B cell (primary cell): ENCODE results near the gene LAMTOR5. TPM values are rescaled to one million over a fixed set of nuclear protein-coding genes. Genes with fewer than 3 reads are reported as not detected.

ENCODE experiments used
- ATAC-seq: fragments of 200-7000 bp; cut with Tn5 transposase; one replicate; pipeline ENCODE4 v1.10.0; 2021; ENCODE audit warnings: low read depth, mild to moderate bottlenecking, moderate number of reproducible peaks, moderate library complexity
- CTCF ChIA-PET: fragments of 350-600 bp; sonication (Branson Sonifier 250); formaldehyde crosslinking; loops from one replicate; lab custom pipeline; 2021; ENCODE audit warnings: antibody characterized with exemption, inconsistent platforms; lab: Charles Lee
- POLR2A ChIA-PET: fragments of 350-600 bp; sonication (Branson Sonifier 250); formaldehyde crosslinking; loops from one replicate; lab custom pipeline; 2021; ENCODE audit warnings: antibody characterized with exemption; lab: Charles Lee
- DNase-seq: peaks from one replicate; pipeline ENCODE4 v3.0.0; 2013
- H2AFZ ChIP-seq: 2 replicates; pipeline ENCODE4 v1.6.1; 2012; ENCODE audit warnings: mild to moderate bottlenecking, low read depth, low read length; ENCODE audit not compliant: insufficient read depth, poor library complexity, severe bottlenecking
- H3K27ac ChIP-seq, 2 donors: 1 replicate in 1 of 2; 2 replicates in 1 of 2; pipeline ENCODE4 v1.5.1; 2012 to 2013; ENCODE audit warnings: low read length in 2 of 2, mild to moderate bottlenecking in 2 of 2, moderate library complexity in 1 of 2
- H3K27me3 ChIP-seq, 4 experiments: fragments of 200-600 bp in 1 of 4; sonication (generic) in 1 of 4; replicated peaks in 1 of 4; 1 replicate in 2 of 4; 2 replicates in 2 of 4; pipeline versions ENCODE4 v1.6.1 to v1.7.0; 2013 to 2016; ENCODE audit warnings: low read length in 3 of 4, mild to moderate bottlenecking in 2 of 4, mixed read lengths in 1 of 4, moderate library complexity in 1 of 4; ENCODE audit not compliant: insufficient read depth in 4 of 4, control insufficient read depth in 3 of 4; ENCODE audit errors: control extremely low read depth in 1 of 4
- H3K36me3 ChIP-seq, 2 experiments: replicated peaks in 1 of 2; 1 replicate in 1 of 2; 2 replicates in 1 of 2; pipeline versions ENCODE4 v1.6.1 to v1.7.1; 2013; ENCODE audit warnings: low read length in 1 of 2; ENCODE audit not compliant: insufficient read depth in 2 of 2, control insufficient read depth in 1 of 2; ENCODE audit errors: control extremely low read depth in 1 of 2, extremely low read depth in 1 of 2
- H3K4me1 ChIP-seq, 2 donors: fragments of 200-600 bp in 1 of 2; sonication (generic) in 1 of 2; 1 replicate in 1 of 2; 2 replicates in 1 of 2; pipeline versions ENCODE4 v1.5.1 to v1.6.1; 2013 to 2017; ENCODE audit warnings: low read length in 2 of 2; ENCODE audit not compliant: control insufficient read depth in 2 of 2, insufficient read depth in 2 of 2
- H3K4me2 ChIP-seq: replicated peaks from 2 replicates; pipeline ENCODE3; 2012; ENCODE audit warnings: mild to moderate bottlenecking, low read depth, low read length; ENCODE audit not compliant: poor library complexity, severe bottlenecking
- H3K4me3 ChIP-seq, 5 experiments: fragments of 200-600 bp in 1 of 5; sonication (generic) in 1 of 5; 1 replicate in 3 of 5; 2 replicates in 2 of 5; pipeline versions ENCODE4 v1.5.1 to v1.7.0; 2011 to 2016; ENCODE audit warnings: low read length in 4 of 5, mild to moderate bottlenecking in 4 of 5, low read depth in 2 of 5, control low read depth in 1 of 5, moderate library complexity in 1 of 5; ENCODE audit not compliant: insufficient read depth in 1 of 5; ENCODE audit errors: control extremely low read depth in 1 of 5, extremely low read depth in 1 of 5
- H3K79me2 ChIP-seq: fragments of 200-600 bp; sonication (generic); one replicate; pipeline ENCODE4 v1.6.0; 2016; ENCODE audit warnings: low read length; ENCODE audit not compliant: control insufficient read depth, insufficient read depth
- H3K9ac ChIP-seq: fragments of 200-600 bp; sonication (generic); 2 replicates; pipeline ENCODE4 v1.6.1; 2017; ENCODE audit warnings: mild to moderate bottlenecking, low read length, moderate library complexity
- H3K9me3 ChIP-seq, 3 donors: one replicate each; pipeline versions ENCODE4 v1.6.1 to v1.7.1; 2013; ENCODE audit warnings: low read length in 2 of 3; ENCODE audit not compliant: control insufficient read depth in 2 of 3, insufficient read depth in 1 of 3; ENCODE audit errors: control extremely low read depth in 1 of 3
- H4K20me1 ChIP-seq: 2 replicates; pipeline ENCODE4 v1.6.0; 2012; ENCODE audit warnings: mild to moderate bottlenecking, low read length; ENCODE audit not compliant: insufficient read depth, control insufficient read depth, poor library complexity, severe bottlenecking
- H3K27ac Mint-ChIP-seq: one replicate; pipeline ENCODE4 v1.8.0; 2021; ENCODE audit warnings: mixed read lengths
- H3K27me3 Mint-ChIP-seq: one replicate; pipeline ENCODE4 v1.8.0; 2021; ENCODE audit warnings: mixed read lengths
- H3K4me1 Mint-ChIP-seq: one replicate; pipeline ENCODE4 v1.8.0; 2021; ENCODE audit warnings: mixed read lengths
- H3K4me3 Mint-ChIP-seq: one replicate; pipeline ENCODE4 v1.8.0; 2021; ENCODE audit warnings: mixed read lengths
- H3K9me3 Mint-ChIP-seq: one replicate; pipeline ENCODE4 v1.8.0; 2022; ENCODE audit warnings: mixed read lengths; ENCODE audit not compliant: insufficient read depth
- CTCF ChIP-seq: fragments of 200-600 bp; IDR thresholded peaks from one replicate; pipeline ENCODE4 v1.8.0; 2022; ENCODE audit warnings: antibody characterized with exemption, mild to moderate bottlenecking
- EZH2 ChIP-seq: IDR thresholded peaks from 2 replicates; pipeline ENCODE4 v1.6.1; 2012; ENCODE audit warnings: borderline replicate concordance, low read depth, mild to moderate bottlenecking, moderate library complexity, low read length; ENCODE audit not compliant: insufficient read depth, poor library complexity, severe bottlenecking
- WGBS: methylation state at CpG from one replicate; pipeline ENCODE4 v1.1.5; 2013; ENCODE audit warnings: missing lambda C conversion rate; ENCODE audit not compliant: insufficient coverage; 5-methylcytosine and 5-hydroxymethylcytosine counted together
- intact Hi-C: fragments of 100-400 bp; cut with micrococcal nuclease; formaldehyde crosslinking; loops from one replicate; pipeline ENCODE4 v1.10.0; 2022
- polyA plus RNA-seq: library from polyadenylated mRNA; depleted of rRNA; stranded (reverse); fragments of >200 nt; gene quantifications from 2 replicates; pipeline ENCODE4 v1.2.3, GENCODE V29; 2012
- total RNA-seq, 2 donors: library from RNA; stranded (reverse); fragments of 120-200 nt in 1 of 2; gene quantifications; 1 replicate in 1 of 2; 2 replicates in 1 of 2; pipeline versions ENCODE4 v1.2.3 to v1.2.4, GENCODE V29; 2013 to 2022

The LAMTOR5 gene
- total and polyA plus RNA-seq, 2 donors (not counting 1 experiment from before 2014, with no cell fraction given): 145 to 253 TPM

DNA sequence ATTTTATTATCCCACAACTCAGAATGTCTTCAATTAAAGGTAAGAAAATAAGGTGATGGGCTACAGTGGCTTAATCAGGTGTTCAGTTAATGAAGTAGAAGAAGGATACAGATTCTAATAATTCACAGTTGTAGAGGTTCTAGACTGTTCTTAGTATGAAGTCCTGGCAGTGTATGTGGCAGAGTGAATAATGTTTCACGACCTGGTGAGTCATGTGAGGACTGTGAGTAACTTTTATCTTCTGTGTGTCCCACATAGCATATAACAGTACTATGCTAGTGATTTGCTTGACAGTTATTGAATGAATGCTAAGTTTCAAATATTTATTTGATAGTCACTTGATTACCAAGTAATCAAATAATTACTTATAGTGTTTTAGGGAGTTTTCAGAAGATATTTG, 36.7 kb downstream of the LAMTOR5 start:
- no peak overlapping the region for H3K4me3 Mint-ChIP-seq
- Histone ChIP-seq H3K27me3 (no peaks in the 10 kb centered on the region), H3K9ac (no peak overlapping the region), H3K36me3 (peaks cover 3 to 19% of the 10 kb centered on the region in 2 experiments), H3K4me1 (no peaks in the 10 kb centered on the region), H3K27ac (no peak overlapping the region), H3K4me3 (no peak overlapping the region), H3K79me2 (peaks cover 12% of the 10 kb centered on the region), H3K9me3 (no peaks in the 10 kb centered on the region), H3K4me2 (no peak overlapping the region), H2AFZ (no peak overlapping the region), H4K20me1 (no peaks in the 10 kb centered on the region)
- DNase-seq: no peak
- no peaks in the 10 kb centered on the region for H3K4me1 Mint-ChIP-seq
- ATAC-seq: no peak
- ChIA-PET POLR2A (no interaction called here), CTCF (interaction anchor here (0.9 to 2.3 kb wide), 3 partner anchors 14 to 125 kb away, joined by 3 to 5 read pairs (median 4); no protein-coding TSS in a partner anchor)
- H3K9me3 Mint-ChIP-seq: no peaks in the 10 kb centered on the region
- intact Hi-C loops: loop anchor here (5.0 kb wide), 1 partner anchor 36 kb away; the partner anchor contains the start of gene LAMTOR5
- H3K27ac Mint-ChIP-seq: no peak overlapping the region
- H3K27me3 Mint-ChIP-seq: no peaks in the 10 kb centered on the region
- no CpG with 5 or more reads among the region's 1 CpG for WGBS
- TF ChIP-seq EZH2 (no peak), CTCF (no peak)

DNA sequence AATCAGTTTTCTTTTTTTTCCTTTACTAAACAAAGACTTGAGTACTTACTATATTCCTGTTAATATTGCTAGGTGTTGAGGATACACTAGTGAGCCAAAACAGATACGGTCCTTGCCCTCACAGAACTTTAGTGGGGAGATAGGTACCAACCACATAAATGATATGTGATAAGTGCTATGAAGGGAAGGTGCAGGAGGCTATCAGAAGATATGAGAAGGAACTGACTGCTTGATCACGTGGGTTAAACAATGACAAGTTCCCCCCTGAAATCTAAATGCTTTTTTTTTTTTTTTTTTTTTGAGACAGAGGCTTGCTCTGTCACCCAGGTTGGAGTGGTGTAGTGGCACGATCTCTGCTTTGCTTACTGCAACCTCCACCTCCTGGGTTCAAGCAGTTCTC, 43.3 kb downstream of the LAMTOR5 start:
- Mint-ChIP-seq H3K9me3 (no peaks in the 10 kb centered on the region), H3K4me3 (no peak overlapping the region), H3K4me1 (peaks cover 1% of the 10 kb centered on the region), H3K27me3 (no peaks in the 10 kb centered on the region), H3K27ac (no peak overlapping the region)
- H3K9ac ChIP-seq: no peak overlapping the region
- DNase-seq: no peak
- no peak overlapping the region for H3K4me2 ChIP-seq
- no peak overlapping the region for H3K27ac ChIP-seq
- CTCF ChIA-PET: no interaction called here
- H3K79me2 ChIP-seq: peaks cover 42% of the 10 kb centered on the region
- H3K36me3 ChIP-seq: peaks cover 3 to 19% of the 10 kb centered on the region in 2 experiments
- POLR2A ChIA-PET: no interaction called here
- no peaks in the 10 kb centered on the region for H3K27me3 ChIP-seq
- intact Hi-C loops: no loop called here
- no peak overlapping the region for H2AFZ ChIP-seq
- no peaks in the 10 kb centered on the region for H3K4me1 ChIP-seq
- no peaks in the 10 kb centered on the region for H3K9me3 ChIP-seq
- no peaks in the 10 kb centered on the region for H4K20me1 ChIP-seq
- TF ChIP-seq EZH2 (no peak), CTCF (no peak)
- H3K4me3 ChIP-seq: no peak overlapping the region
- 100% methylated on average over 1 of the region's 3 CpGs for WGBS
- ATAC-seq: no peak
